HG03460 (cell line): Measurements from ENCODE around the gene ARHGAP10.

Experiments
- ATAC-seq: cut with Tn5 transposase; IDR thresholded peaks from one replicate; pipeline ENCODE4 v1.9.1; 2021; ENCODE audit not compliant: unreplicated experiment

Gene ARHGAP10

DNA sequence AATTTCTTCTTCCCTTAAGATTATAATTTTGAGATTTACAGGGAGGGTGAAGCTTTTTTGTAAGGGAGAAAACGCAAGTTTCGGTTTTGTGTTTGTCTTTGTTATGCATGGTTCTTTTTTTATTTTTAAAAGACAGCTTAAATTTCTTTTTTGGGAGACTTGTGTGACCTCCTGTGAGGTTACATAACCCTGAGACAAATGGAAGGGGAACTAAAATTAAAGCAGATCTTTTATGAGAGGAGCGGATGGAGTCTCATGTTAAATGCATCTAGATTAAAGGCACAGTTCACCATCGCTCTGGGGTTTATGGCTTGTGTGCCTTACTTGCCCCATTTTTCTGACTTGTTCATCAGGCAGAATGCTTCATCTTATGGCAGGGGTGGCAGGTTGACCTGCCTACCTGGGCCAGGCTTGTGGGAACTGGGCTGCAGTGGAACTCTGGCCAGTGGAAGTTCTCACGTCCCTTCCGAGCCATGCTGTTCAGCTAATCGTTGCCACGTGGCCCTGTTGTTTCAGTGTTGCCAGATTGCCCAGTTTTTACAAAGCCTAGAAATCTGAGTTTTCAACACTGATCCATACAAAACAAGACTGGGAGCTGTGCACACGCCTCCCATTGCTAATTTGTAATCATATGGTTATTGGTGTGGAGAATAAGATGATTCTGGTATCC, 291.8 kb downstream of the ARHGAP10 start:
- no peak for ATAC-seq

DNA sequence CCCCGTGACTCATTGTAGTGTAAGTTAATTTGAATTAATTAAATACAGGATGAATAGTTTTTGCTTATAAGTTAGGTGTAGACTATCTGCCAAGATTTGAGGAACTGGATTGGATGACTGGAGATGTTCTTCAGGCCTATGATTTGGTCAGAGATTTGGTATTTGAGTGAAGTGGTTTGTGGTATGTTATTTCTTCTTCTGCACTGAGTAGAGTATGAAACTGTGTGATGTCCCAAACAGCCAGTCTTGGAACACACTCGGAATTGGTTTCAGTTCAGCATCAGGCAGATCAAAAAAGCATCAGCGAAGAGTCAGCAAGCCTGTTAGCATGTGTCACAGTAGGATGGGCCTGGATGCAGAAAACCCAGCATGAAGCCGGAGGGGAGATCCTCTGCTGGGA, 294.1 kb downstream of the ARHGAP10 start:
- ATAC-seq = no peak

DNA sequence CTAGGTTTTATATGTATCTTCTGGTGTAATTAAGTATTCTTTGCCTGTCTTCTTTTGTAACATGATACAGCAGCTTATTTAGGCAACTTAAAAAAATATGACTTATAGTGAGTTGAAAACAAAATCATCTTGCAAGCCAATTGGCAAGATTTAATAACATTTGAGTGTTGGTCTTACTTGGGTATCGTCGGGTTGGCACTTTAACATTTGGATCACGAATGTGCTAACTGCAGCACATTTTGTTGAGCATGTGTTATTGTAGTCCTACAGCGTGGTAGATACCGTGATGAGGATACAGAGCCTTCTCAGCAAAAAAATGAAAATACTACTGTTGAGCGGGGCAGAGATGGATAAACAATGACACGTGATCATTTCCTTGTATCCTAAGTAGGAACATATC, 295.3 kb downstream of the ARHGAP10 start:
- ATAC-seq = no peak

DNA sequence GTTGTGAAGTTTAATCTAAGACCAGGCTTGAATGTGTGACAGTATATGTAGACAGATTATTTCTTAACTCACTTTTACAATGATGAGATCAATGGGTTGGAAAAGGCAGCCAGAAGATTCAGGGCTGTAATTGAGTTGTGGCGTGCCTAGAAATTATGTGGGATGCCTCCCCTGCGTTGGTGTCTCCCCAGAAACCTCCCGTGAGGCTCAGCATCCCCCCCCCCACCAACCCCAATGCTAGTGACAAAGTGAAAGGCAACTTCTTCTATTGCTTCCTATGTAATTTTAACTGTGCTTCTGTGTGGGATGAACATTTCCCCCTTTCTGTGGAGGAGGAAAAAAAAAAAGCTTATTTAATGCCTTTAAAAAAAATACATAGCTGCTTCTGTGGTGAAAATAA, 297.9 kb downstream of the ARHGAP10 start:
- no peak for ATAC-seq

DNA sequence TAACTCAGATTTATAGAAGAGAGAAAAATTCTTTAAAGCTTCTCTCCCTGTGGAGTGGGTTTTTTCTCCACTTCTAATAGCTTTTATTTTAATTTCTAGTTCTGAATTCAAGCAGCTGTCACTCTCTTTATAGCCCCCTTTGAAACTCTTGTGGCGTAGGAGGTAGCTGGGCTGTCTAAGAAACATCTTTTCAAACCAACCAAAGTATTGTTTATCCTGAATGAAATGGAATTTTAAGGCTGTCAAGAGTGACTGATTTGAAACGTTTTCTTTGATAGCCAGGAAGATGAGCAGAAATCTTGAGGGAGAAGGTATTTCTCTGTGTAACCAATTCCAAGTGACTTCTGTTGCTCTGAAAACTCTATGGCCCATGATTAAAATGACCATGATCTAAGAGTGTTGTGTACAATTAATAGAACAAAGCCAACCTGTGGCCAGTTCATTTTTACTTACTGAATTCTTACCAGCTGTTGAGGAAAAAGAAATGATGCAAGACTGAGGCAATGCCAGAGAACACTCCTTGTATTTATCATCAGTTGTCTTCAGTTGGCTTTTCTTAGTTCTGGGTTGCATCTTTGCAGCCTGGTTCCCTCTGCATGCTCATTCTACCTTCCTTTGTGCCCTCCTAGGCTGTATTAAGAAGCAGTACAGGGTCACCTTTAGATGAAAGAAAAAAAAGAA, 298.4 kb downstream of the ARHGAP10 start:
- no peak for ATAC-seq

DNA sequence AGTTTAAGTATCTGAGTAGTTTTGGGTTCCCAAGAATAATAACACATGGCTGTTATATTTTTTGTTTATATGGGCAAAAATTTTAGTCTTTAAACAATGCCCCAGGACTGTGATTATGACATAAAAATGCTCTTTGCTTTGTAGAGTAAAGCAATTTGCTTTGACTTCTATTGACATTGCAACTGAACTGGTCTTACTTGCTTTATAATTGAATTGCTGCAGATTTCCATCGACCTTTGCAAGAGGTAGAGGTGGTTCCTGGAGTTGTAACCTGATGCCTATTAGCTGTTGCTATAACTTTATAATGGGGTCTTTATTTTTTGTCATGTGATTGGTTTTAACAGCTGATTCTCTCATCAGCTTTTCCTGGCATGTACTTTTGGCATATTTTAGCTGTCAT, 302.9 kb downstream of the ARHGAP10 start:
- ATAC-seq = no peak

DNA sequence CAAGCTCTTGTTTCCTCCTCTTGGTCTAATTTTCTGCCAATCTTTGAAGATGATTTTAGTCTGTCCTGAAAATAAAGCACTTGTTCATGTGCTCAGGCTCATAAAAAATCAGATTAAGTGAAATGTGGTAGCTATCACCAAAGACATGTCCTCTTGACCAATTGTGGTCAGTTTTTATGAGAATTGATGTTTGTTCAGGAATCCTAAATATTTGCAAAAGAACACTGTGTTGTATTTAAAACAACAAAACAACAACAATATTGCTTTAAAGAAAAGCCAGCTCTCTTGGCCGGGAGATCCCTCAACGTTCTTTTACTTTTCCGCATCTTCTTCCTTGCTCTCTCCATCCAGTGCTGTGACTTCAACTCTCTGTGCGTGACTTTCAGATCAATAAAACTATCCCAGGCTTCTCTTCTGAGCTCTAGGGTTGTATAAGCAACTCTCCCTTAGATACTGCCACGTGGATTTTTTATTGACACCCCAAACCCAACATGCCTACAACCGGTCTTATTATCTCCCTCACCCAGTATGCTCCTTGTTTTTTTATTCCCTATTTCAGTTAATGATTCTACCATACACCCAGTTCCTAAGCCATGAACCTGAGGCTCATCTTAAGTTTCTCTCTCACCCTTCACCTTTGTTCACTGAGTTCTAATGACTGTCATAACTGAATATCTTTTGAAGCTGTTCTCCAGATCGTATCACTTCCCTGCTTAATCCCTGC, 309.9 kb downstream of the ARHGAP10 start:
- no peak for ATAC-seq

DNA sequence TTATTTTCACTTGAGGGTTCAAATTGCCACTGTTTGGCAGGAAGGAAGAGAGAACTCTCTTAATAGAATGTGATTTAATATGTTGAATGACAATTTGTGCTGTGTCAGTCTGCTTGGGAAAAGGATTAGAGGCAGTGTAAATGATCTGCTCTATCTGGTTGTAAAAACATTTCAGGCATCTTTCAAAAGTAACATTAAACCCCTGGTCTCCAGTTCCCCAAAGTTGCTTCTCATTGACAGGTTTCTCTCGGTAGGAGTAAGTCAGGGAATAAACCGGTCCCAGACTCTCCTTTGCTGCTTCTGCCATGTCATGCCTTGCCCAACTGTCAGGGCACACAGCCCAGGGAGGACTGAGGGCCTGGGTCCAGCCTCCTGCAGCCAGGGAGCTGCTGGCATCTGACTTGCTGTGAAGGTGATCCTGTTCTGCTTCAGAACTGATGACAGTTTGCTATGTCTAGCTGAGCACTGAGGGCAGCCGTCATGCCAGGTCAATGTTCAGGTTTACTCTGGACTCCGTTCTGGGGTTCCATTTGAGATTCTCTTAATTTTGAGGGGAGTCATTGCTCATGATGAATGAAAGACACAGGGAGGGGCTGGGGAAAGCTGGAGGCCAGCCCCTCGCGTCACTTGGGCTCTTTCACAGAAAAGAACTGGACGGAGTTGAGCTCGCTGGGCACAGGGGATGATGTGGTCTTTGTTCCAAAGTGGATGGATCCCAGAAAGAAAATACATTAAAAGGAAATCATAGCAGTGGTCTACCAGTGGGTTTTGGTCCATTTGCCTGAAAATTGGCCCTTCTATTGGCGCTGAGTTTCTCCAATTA, 312.4 kb downstream of the ARHGAP10 start:
- ATAC-seq = no peak

DNA sequence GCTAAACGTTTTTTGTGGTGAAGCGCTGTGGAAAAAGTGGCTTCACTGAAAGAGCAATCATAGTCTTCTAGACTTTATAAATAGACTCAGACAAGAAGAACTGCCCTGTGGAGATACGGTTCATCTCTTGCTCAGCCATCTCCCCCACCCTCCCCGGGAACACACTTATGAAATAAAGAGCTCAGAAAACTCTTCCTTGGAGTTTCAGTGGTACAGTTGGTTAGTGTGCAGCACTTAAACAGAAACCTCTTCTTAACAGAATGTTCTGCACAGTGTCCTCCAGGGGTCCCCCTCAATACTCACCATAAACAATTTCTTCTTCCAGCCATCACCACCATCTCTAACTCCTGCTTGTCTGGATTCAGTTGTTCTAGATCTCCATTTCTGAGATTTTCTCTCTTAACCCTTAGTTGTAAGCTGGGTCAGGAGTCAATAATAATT, 313.0 kb downstream of the ARHGAP10 start:
- peak; percentile 93 for ATAC-seq

DNA sequence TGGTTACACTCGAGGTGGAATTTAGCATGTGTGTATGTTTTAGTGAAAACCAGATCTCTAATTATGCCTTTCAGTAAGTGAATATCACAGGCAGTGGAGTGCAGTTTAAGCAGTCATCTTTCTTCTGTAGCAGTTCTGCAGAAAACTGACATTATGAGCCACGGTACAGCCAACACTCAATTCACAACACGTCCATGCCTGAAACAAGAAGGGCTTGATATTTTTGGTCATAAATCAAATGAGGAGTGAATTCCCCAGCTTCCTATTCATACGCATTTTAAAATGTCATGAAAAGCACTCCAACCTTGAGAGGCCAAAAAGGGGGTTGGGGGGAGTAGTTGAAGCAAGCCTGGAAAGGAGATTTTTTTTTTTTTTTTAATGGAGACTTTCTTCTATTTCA, 316.7 kb downstream of the ARHGAP10 start:
- ATAC-seq = no peak

DNA sequence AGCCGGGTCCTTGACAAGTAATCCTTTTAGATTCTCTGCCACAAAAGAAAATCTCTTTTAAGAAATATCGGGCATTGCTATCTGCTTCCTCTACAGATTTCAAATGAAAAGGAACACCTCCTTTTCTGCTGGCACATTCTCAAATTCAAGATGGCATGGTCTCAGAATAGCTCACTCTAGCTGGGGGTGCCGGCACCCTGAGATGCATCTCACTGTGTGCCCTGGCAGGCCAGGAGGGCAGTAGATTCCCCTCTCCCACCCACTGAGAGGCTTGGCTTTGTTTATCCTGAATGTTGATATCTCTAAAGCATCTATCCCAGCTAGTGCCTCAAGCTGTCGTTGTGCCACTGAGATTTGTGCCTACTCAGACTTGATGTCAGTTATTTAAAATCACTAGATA, 319.5 kb downstream of the ARHGAP10 start:
- ATAC-seq = no peak

DNA sequence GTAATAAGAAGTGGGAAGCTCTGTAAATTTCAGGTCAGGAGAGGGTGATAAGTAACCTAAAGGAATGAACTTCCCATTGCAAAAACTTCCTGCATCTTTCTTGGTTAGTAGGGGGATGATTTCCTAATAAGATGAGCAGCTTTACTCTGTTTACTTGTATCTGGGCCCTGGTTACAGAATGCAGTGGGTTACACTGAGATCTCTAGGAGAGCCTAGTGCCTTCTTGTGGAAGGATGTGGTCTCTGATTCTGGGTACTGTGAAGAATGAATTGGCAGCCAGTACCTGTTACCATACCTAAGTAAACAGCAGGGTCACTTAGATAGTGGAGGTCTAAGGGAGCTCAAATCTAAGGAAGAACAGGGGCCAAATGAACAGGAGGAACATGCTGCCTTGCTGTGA, 320.6 kb downstream of the ARHGAP10 start:
- ATAC-seq = no peak

DNA sequence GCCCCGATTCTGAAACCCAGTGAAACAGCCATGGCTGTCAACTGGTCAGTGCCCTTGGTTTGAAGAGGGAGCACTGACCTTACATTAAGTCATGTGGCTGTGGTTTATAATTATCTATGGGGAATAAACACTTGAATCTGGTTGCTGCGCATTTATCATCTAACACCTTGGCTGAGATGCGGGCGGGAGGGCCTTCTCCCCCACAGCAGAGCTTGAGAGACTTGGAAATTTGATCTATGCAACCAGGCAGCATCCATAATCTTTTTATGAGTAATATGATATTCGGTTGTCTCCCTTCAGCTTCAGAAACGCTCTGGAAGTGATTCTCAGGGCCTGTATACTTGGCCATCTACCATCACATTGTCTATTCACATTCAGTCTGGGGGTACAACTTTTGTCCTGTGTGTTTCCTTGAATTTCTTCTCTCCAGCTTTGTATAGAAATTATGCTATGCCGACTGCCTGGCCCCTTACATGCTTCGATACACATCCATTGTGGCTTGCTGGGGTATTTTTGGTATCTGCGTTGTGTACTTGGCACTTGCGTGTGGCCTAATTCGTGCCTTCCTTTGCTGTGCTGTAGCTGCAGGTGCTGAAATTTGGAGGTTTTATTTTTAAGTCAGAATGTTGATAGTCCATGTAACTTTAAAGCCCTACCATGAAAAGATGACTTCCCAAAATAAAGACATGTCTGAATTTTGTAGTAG, 321.6 kb downstream of the ARHGAP10 start:
- no peak for ATAC-seq

DNA sequence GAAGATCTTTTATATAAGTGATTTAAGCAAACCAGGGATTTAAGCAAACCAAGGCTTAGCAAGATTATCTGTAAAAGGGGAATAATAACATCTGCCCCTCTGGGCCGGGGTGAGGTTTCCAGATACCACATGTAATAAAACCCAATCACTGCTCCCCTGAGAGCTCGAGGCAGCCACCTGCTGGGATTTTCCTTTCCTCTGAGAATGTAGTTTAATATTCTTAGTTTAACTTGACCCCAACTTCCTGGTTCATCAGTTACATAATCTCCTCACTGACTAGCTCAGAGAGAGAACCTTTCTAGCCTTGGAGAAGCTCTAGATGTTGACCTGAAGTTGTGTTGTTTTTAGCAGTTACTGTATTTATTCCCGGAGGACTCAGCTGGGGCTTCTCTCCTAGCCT, 322.4 kb downstream of the ARHGAP10 start:
- no peak for ATAC-seq

DNA sequence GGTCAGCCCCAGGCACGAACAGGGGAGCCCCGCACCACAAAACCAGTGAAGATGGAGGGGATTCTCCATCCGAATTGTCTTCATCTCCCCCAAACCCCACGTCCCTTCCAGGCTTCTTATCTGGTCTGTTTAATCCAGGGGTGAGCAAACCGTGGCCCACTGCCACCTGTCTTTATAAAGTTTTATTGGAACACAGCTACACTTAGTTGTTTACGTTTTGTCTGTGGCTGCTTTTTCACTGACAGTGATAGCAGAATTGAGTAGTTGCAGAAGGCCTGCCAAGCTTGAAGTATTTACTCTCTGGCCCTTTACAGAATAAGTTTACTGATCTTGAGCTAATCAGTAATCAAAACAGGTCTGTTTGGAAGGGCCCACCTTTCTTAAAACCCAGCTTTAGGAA, 324.0 kb downstream of the ARHGAP10 start:
- ATAC-seq = no peak

DNA sequence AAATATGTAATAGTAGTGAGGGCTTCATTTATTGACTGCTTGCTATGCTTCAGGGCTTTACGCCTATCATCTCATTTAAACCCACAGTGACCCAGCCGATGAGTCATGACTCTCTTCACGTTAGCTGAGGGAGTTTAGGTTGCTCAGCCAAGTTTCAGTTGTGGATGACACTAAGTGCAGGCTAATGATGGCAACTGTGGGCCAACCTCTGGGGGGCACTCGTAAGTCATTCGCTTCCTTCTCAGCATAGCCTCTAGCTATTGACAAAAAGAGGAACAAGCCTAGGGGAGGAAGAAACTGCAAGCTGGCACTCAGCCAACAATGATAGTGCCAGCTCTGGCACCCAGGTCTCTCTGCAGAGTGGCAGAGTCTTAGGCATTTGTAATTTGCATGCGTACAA, 325.0 kb downstream of the ARHGAP10 start:
- ATAC-seq = peak; percentile 78

DNA sequence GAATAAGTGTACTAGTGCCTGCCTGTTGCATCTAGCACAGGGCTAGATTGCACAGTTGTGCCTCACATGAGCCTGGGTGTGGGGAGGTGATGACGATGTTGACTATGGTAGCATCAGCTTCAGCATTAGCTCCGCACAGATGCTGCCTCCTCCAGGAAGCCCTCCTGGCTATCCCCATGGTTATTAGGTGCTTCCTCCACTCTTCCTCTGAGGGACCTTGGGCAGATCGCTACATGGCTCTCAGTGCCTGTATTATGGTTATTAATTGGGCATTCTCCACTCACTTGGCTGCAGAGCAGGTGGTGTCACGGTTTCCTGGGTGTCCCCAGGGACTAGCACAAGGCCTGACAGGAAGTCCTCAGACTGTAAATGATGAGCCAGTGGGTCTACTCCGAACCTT, 325.6 kb downstream of the ARHGAP10 start:
- ATAC-seq = peak; percentile 48

DNA sequence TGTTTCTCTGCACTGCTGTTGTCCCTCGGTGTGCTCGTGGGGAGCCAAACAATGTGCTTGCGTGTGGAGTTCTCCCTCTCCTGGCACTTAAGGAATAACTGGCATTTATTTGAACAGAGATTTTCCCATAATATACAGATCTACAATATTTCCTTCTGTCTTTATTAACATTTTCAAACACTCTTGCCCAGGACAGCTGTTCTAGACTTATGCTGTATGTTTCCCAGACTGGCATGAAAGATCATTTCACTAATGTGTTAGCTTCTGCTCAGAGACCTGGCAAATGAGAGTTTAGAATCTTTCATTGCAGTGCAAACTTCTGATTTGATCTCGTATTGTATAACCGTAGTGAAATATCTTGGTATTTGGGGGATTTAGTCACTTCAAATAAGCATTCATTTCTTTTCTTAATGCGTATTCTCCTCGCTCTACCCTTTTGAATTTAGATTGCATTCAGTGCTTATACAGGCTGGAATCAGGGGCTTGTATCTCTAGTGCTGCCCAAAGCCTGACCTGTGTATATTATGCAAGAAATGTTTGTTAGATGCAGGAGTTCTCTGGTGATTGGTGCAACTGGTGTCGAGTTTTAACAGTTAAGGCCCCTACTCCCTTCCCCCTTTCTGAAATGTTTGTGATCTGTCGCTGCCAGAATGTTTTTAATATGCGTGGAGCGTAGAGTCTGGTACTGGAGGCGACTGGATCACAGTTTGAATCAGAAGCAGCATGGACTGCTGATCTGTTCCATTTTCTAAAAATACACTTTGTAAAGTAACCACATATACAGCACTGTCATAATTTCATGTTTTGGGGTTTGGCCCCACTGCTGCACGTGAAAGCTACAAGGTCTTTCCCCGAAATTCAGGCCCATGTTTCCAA, 326.3 kb downstream of the ARHGAP10 start:
- ATAC-seq = no peak

DNA sequence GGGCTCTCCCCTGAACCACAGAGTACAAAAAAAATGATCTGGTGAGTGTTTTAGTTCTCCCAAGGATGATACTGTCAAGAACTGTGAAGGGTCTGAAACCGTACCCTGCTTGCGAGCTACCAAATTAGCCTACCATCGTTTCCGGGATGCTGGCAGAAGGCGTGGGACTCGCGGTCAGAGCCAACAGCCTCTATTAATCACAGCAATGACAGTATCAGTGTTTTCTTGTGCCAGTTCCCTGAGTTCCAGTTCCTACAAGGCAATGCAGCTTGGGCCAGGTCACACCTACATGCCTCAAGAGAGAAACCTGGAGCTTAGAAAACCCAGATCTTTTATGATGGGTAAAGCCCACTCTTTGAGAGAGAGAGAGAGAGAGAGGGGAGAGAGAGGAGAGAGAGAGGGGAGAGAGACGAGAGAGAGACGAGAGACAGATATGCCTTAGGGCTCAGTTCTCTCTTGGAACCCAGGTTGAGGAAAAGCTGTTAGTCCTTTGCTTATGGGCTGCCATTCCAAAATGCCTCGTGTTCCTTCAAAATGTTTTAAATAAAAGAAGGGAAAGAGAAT, 327.8 kb downstream of the ARHGAP10 start:
- no peak for ATAC-seq
